ENCODE results near the gene MUC15.

The MUC15 gene

GRCh38 chr11:26573896-26574295 is 1.8 kb upstream of the MUC15 start:
- no peak for DNase-seq (ENCODE audit: low spot score)

GRCh38 chr11:26572770-26573402 is 823 bp upstream of the MUC15 start:
- no peak for DNase-seq (ENCODE audit: low spot score)

- DNase-seq (ENCODE audit: low spot score) = no peak
Measured at GRCh38 chr11:26569646-26570045, 2.4 kb downstream of the MUC15 start.

- no peak for DNase-seq (ENCODE audit: low spot score)
Measured at GRCh38 chr11:26558190-26558589, 13.9 kb downstream of the MUC15 start.

- no peak for DNase-seq (ENCODE audit: low spot score)
Measured at GRCh38 chr11:26557666-26558065, 14.4 kb downstream of the MUC15 start.

GRCh38 chr11:26556582-26556981 is 15.5 kb downstream of the MUC15 start:
- no peak for DNase-seq (ENCODE audit: low spot score)

GRCh38 chr11:26554455-26554854 is 17.6 kb downstream of the MUC15 start:
- no peak for DNase-seq (ENCODE audit: low spot score)

- DNase-seq (ENCODE audit: low spot score) = no peak
Measured at GRCh38 chr11:26553182-26553581, 18.9 kb downstream of the MUC15 start.

- DNase-seq (ENCODE audit: low spot score) = no peak
Measured at GRCh38 chr11:26551186-26551801, 20.8 kb downstream of the MUC15 start.

- DNase-seq (ENCODE audit: low spot score) = no peak
Measured at GRCh38 chr11:26550022-26550421, 22.0 kb downstream of the MUC15 start.

GRCh38 chr11:26549176-26549575 is 22.9 kb downstream of the MUC15 start:
- DNase-seq (ENCODE audit: low spot score) = no peak

- no peak for DNase-seq (ENCODE audit: low spot score)
Measured at GRCh38 chr11:26541870-26542269, 30.2 kb downstream of the MUC15 start.

- DNase-seq (ENCODE audit: low spot score) = no peak
Measured at GRCh38 chr11:26539517-26539916, 32.5 kb downstream of the MUC15 start.

GRCh38 chr11:26537341-26537740 is 34.7 kb downstream of the MUC15 start:
- no peak for DNase-seq (ENCODE audit: low spot score)

- DNase-seq (ENCODE audit: low spot score) = no peak
Measured at GRCh38 chr11:26527685-26528084, 44.4 kb downstream of the MUC15 start.

GRCh38 chr11:26522912-26523610 is 49.0 kb downstream of the MUC15 start:
- peak; percentile 5 for DNase-seq (ENCODE audit: low spot score)

- DNase-seq (ENCODE audit: low spot score) = no peak
Measured at GRCh38 chr11:26519469-26519868, 52.6 kb downstream of the MUC15 start.

GRCh38 chr11:26512196-26512595 is 59.9 kb downstream of the MUC15 start:
- no peak for DNase-seq (ENCODE audit: low spot score)

GRCh38 chr11:26510756-26511155 is 61.3 kb downstream of the MUC15 start:
- DNase-seq (ENCODE audit: low spot score) = no peak

- no peak for DNase-seq (ENCODE audit: low spot score)
Measured at GRCh38 chr11:26510164-26510563, 61.9 kb downstream of the MUC15 start.

All from cerebellar cortex (tissue), 1 donor.